HL-60 (cell line): ENCODE data around the gene SMIM45.

Source experiments
- CTCF ChIP-seq: IDR thresholded peaks from one replicate; pipeline ENCODE4 v1.5.1; 2011; ENCODE audit warnings: low read length, control low read depth, inconsistent platforms; ENCODE audit not compliant: insufficient read depth
- POLR2AphosphoS5 ChIP-seq: IDR thresholded peaks from 2 replicates; pipeline ENCODE4 v1.6.1; 2012; ENCODE audit warnings: low read depth

GRCh38 chr22:41947424-41948080, 4.4 kb upstream of the SMIM45 start:
- TF ChIP-seq CTCF (no peak), POLR2AphosphoS5 (no peak)
